Ishikawa (cell line): ENCODE data around the gene ALDH1A3.

Experiments used
- CEBPB ChIP-seq: IDR thresholded peaks from 2 replicates; pipeline ENCODE4 v1.6.1; 2012
- CREB1 ChIP-seq: IDR thresholded peaks from 2 replicates; pipeline ENCODE4 v1.6.1; 2012; ENCODE audit warnings: low read depth
- EGR1 ChIP-seq: IDR thresholded peaks from 2 replicates; pipeline ENCODE4 v1.6.1; 2012
- EP300 ChIP-seq: IDR thresholded peaks from 2 replicates; pipeline ENCODE4 v1.6.1; 2012; ENCODE audit warnings: borderline replicate concordance
- FOXM1 ChIP-seq: IDR thresholded peaks from 2 replicates; pipeline ENCODE4 v1.6.1; 2012; ENCODE audit warnings: low read depth, borderline replicate concordance
- NFIC ChIP-seq: IDR thresholded peaks from 2 replicates; pipeline ENCODE4 v1.6.1; 2012
- RAD21 ChIP-seq: IDR thresholded peaks from 2 replicates; pipeline ENCODE4 v1.6.1; 2012; ENCODE audit warnings: low read depth
- TAF1 ChIP-seq: IDR thresholded peaks from 2 replicates; pipeline ENCODE4 v1.6.1; 2012; ENCODE audit warnings: low read depth, mild to moderate bottlenecking
- TCF12 ChIP-seq: IDR thresholded peaks from 2 replicates; pipeline ENCODE4 v1.6.1; 2012; ENCODE audit warnings: low read depth
- TEAD4 ChIP-seq: IDR thresholded peaks from 2 replicates; pipeline ENCODE4 v1.6.1; 2012
- YY1 ChIP-seq: IDR thresholded peaks from 2 replicates; pipeline ENCODE4 v1.6.1; 2012; ENCODE audit warnings: low read depth
- ZBTB7A ChIP-seq: IDR thresholded peaks from 2 replicates; pipeline ENCODE4 v1.6.1; 2012; ENCODE audit warnings: low read depth
- TF ChIP-seq, protein P1 (sequence below): IDR thresholded peaks from 2 replicates; pipeline ENCODE4 v1.6.1; 2012
- TF ChIP-seq, protein P2 (sequence below): IDR thresholded peaks from 2 replicates; pipeline ENCODE4 v1.6.1; 2012; ENCODE audit warnings: low read depth, mild to moderate bottlenecking
- TF ChIP-seq, protein P3 (sequence below): IDR thresholded peaks from 2 replicates; pipeline ENCODE4 v1.6.1; 2012

Gene ALDH1A3

DNA sequence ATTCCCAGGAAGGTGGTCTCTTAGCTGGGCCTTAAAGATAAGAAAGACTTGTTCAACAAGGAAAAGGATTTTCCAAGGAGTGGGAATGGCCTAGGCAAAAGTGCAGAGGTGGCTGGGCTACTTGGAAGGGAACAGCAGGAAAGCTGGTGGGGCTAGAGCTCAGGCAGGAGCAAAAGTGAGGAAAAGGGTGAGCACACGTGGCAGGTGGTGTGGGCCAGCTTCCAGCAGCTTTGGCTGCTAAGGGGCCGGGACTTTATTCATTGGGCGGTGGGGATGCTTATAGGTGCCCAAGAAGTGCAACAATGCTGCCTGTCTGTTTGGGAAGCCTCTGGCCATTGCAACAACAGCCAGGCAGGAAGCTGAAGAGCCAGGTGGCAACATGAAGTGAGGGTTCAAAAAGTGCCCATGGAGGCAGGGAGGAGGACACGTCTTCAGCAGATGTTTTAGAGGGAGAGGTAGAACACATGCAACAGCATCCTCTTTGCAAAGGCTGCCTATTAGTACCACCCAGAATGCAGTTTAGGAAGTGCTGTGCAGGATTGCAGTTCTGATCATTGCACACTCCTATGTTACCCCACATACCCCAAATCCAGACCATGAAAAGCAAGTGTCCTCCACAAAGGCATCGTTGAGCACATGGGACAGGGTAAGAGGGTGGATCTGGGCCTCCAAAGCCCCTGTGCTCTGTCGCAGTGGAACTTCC lies 13.8 kb downstream of the ALDH1A3 start:
- TF ChIP-seq ZBTB7A = no peak
- TF ChIP-seq EP300 = no peak
- TF ChIP-seq FOXM1 = no peak
- no peak for TF ChIP-seq TAF1

DNA sequence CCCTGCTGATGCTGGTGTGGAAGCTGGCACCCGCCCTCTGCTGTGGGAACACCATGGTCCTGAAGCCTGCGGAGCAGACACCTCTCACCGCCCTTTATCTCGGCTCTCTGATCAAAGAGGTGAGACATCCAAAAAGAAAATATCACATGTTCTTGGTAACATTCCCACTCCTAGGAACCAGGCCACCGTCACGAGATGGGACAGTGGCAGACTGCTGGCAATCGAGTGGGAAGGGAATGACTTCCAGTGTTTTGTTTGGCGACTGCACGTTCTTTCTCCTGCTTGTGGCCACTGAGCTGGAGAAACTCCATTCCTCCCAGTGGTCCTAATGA lies 14.3 kb downstream of the ALDH1A3 start:
- no peak for TF ChIP-seq ZBTB7A
- TF ChIP-seq EGR1 = no peak
- TF ChIP-seq, protein P1, sequence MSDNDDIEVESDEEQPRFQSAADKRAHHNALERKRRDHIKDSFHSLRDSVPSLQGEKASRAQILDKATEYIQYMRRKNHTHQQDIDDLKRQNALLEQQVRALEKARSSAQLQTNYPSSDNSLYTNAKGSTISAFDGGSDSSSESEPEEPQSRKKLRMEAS = no peak
- no peak for TF ChIP-seq RAD21
- TF ChIP-seq TCF12 = no peak
- TF ChIP-seq TEAD4 = no peak
- TF ChIP-seq NFIC = no peak
- TF ChIP-seq TAF1 = no peak
- TF ChIP-seq, protein P2, sequence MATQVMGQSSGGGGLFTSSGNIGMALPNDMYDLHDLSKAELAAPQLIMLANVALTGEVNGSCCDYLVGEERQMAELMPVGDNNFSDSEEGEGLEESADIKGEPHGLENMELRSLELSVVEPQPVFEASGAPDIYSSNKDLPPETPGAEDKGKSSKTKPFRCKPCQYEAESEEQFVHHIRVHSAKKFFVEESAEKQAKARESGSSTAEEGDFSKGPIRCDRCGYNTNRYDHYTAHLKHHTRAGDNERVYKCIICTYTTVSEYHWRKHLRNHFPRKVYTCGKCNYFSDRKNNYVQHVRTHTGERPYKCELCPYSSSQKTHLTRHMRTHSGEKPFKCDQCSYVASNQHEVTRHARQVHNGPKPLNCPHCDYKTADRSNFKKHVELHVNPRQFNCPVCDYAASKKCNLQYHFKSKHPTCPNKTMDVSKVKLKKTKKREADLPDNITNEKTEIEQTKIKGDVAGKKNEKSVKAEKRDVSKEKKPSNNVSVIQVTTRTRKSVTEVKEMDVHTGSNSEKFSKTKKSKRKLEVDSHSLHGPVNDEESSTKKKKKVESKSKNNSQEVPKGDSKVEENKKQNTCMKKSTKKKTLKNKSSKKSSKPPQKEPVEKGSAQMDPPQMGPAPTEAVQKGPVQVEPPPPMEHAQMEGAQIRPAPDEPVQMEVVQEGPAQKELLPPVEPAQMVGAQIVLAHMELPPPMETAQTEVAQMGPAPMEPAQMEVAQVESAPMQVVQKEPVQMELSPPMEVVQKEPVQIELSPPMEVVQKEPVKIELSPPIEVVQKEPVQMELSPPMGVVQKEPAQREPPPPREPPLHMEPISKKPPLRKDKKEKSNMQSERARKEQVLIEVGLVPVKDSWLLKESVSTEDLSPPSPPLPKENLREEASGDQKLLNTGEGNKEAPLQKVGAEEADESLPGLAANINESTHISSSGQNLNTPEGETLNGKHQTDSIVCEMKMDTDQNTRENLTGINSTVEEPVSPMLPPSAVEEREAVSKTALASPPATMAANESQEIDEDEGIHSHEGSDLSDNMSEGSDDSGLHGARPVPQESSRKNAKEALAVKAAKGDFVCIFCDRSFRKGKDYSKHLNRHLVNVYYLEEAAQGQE = no peak
- no peak for TF ChIP-seq EP300
- no peak for TF ChIP-seq YY1
- no peak for TF ChIP-seq FOXM1
- TF ChIP-seq CREB1 = no peak
- TF ChIP-seq CEBPB = no peak
- TF ChIP-seq, protein P3, sequence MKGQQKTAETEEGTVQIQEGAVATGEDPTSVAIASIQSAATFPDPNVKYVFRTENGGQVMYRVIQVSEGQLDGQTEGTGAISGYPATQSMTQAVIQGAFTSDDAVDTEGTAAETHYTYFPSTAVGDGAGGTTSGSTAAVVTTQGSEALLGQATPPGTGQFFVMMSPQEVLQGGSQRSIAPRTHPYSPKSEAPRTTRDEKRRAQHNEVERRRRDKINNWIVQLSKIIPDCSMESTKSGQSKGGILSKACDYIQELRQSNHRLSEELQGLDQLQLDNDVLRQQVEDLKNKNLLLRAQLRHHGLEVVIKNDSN = no peak

DNA sequence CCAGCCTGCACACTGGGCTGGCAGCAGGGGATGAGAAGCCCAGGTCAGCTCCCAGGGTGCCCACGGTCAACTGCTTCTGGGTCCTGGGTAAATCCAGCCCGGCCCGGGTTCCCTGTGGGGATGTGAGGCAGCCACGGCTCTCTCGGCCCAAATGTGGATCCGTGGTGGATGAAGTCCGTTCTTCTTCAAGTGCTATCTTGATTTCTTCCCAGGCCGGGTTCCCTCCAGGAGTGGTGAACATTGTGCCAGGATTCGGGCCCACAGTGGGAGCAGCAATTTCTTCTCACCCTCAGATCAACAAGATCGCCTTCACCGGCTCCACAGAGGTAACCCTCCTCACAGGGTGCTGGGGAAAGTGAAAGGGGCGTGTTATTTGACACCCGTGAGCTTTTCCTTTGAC lies 16.1 kb downstream of the ALDH1A3 start:
- TF ChIP-seq, protein P3 = no peak
- no peak for TF ChIP-seq EP300
- TF ChIP-seq FOXM1 = no peak

DNA sequence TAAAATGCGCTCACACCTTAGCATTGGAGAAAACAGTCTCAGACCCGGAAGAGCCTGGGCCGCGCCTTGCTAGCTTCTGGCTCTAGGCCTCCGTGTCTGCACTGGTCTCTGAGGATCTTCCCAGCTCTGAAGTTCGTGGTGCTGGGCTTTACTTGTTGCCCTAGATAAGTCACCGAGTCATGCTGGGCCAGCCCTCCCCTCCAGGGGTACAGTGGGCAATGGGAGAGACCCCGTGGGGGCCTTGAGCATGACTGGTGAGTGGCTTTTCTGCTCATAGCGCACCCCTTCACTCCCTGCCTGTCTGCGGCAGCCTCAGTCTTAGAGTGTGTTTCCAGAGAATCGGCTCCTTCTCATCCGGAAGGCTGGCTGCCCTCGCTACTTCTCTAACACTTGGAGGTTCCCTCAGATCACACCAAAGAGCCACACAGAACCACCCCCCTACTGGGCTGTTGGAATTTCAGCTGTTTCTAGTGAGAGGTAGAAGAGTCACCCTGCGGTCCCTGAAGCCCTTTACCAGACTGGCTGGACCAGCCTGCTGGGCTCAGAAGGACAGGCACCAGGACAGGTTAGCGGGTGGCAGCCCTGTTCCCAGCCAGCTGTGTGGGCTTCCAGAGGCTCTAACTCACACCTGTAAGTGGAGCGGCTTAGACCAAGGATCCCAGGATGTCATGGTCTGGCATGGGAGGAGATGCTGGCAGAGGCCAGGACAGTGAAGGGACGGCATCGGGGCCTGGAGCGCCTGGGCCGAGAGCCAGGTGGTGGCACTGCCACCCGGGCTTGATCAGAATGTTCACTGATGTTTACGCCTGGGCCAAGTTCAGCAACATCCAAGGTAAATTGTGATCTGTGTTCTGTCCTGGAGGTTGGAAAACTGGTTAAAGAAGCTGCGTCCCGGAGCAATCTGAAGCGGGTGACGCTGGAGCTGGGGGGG lies 17.9 kb downstream of the ALDH1A3 start:
- no peak for TF ChIP-seq TCF12
- TF ChIP-seq ZBTB7A = no peak
- no peak for TF ChIP-seq NFIC
- no peak for TF ChIP-seq CREB1
- TF ChIP-seq EGR1 = no peak
- TF ChIP-seq EP300 = no peak
- TF ChIP-seq YY1 = no peak
- TF ChIP-seq CEBPB = no peak
- TF ChIP-seq TEAD4 = no peak

DNA sequence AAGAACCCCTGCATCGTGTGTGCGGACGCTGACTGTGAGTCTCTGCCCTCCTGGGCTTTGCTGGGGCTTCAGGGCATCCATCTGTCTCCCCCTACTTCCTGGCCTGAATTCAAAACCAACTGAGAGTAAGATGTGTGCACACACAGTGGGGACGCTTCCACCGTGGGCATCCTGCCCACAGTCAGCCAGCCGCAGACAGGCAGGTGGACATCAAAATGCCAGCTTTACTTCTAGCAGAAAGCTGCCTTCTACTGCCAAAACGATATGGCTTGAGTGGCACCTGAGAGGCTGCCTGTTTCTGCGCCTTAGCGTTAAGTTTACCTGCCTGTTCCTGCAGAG lies 18.5 kb downstream of the ALDH1A3 start:
- TF ChIP-seq EP300 (no peak), ZBTB7A (no peak), CEBPB (no peak), CREB1 (no peak), NFIC (no peak), TAF1 (no peak), TCF12 (no peak), EGR1 (no peak), TEAD4 (no peak), YY1 (no peak), FOXM1 (no peak), RAD21 (no peak)
- TF ChIP-seq, protein P1 = no peak
- TF ChIP-seq, protein P2 = no peak
- TF ChIP-seq, protein P3 = no peak
